Adrenal gland (tissue), 12 donors: Measurements from ENCODE around the gene MAD1L1. TPM values are rescaled to one million over a fixed set of nuclear protein-coding genes. Genes with fewer than 3 reads are reported as not detected.
"Not testable (repeated sequence)": the region's sequence is repeated elsewhere in the genome, so short reads cannot be mapped to it uniquely, and the experiment has no call there.

Experiments
- DNase-seq, 7 donors: peaks; one replicate each; pipeline ENCODE4 v3.0.0-alpha.2; 2019 to 2020
- H3K27ac ChIP-seq, 5 donors: fragments of 200-600 bp; sonication (generic) in 4 of 5; 1 replicate in 3 of 5; 2 replicates in 2 of 5; pipeline versions ENCODE4 v1.5.1 to v1.8.0; 2016 to 2020; ENCODE audit warnings: mild to moderate bottlenecking in 1 of 5
- H3K27me3 ChIP-seq: fragments of 200-600 bp; 2 replicates; pipeline ENCODE4 v1.8.0; 2021
- H3K36me3 ChIP-seq, 2 donors: fragments of 200-600 bp; replicated peaks in 1 of 2; 1 replicate in 1 of 2; 2 replicates in 1 of 2; pipeline versions ENCODE4 v1.5.1 to v1.8.0; 2018 to 2022
- H3K4me1 ChIP-seq, 2 donors: fragments of 200-600 bp; replicated peaks in 1 of 2; 1 replicate in 1 of 2; 2 replicates in 1 of 2; pipeline versions ENCODE4 v1.5.1 to v1.8.0; 2018 to 2021
- H3K4me3 ChIP-seq, 4 donors: fragments of 200-600 bp; sonication (generic) in 3 of 4; one replicate each; pipeline ENCODE4 v1.5.1; 2016 to 2018
- H3K9me3 ChIP-seq, 3 donors: fragments of 200-600 bp; sonication (generic) in 1 of 3; replicated peaks in 1 of 3; 1 replicate in 2 of 3; 2 replicates in 1 of 3; pipeline versions ENCODE4 v1.5.1 to v1.8.0; 2016 to 2021
- CTCF ChIP-seq, 6 experiments: fragments of 450-650 bp in 4 of 6; fragments of 200-600 bp in 2 of 6; sonication (generic) in 1 of 6; IDR thresholded peaks; 1 replicate in 5 of 6; 2 replicates in 1 of 6; pipeline versions ENCODE4 v1.5.1 to v1.8.0; 2016 to 2021; ENCODE audit warnings: antibody characterized with exemption in 6 of 6, mild to moderate bottlenecking in 2 of 6, moderate library complexity in 1 of 6
- POLR2A ChIP-seq, 2 donors: fragments of 450-650 bp; IDR thresholded peaks; one replicate each; pipeline ENCODE4 v1.6.1; 2017; ENCODE audit warnings: antibody characterized with exemption in 2 of 2, mild to moderate bottlenecking in 2 of 2, moderate library complexity in 1 of 2
- WGBS, 4 donors: extraction: QIAGEN DNeasy Blood & Tissue Kit in 2 of 4; methylation state at CpG; one replicate each; pipeline versions ENCODE4 v1.1.5 to v1.1.7; 2013 to 2017; 5-methylcytosine and 5-hydroxymethylcytosine counted together
- intact Hi-C, 2 donors: fragments of 100-400 bp; cut with DNase I; formaldehyde crosslinking; loops; one replicate each; pipeline versions ENCODE4 v1.14.1 to v1.15.0; 2022 to 2023
- polyA plus RNA-seq, 3 donors: library from polyadenylated mRNA; stranded (reverse); fragments of 200-250 nt in 2 of 3; fragments of 350-450 nt in 1 of 3; fragmentation: Illumina TruSeq in 1 of 3; extraction: RNeasy Lipid Tissue Mini Kit (QIAGEN cat#74804) in 1 of 3; gene quantifications; one replicate each; pipeline ENCODE4 v1.2.3, GENCODE V29; 2013 to 2014
- total RNA-seq, 9 donors: library from RNA; depleted of rRNA in 4 of 9; stranded (reverse); fragments of >200 nt in 4 of 9; fragments of 120-200 nt in 1 of 9; fragmentation: NEBNext Ultra II Directional in 1 of 9; extraction: Animal tissue kit (Norgen Biotek cat#: 25700) in 1 of 9; gene quantifications; one replicate each; pipeline versions ENCODE4 v1.1.0 to v1.2.4, GENCODE V29; 2013 to 2023
- donor health status: healthy with polysubstance abuse.
- donor health status: Bipolar disorder and iron deficiency.
- donor health status: DM: yes; HTN: yes; CAD: no.
- donor health status: DM: no; HTN: no; CAD: no.
- donor health status: DM: no; HTN: no; CAD: no.
- donor health status: DM: yes; HTN: yes; CAD: no.

MAD1L1 gene
- total and polyA plus RNA-seq, 12 donors = 6.7 to 87.7 (median 28.9) TPM

- H3K4me1 ChIP-seq = no peaks in the 10 kb centered on the region
- H3K9me3 ChIP-seq = no peaks in the 10 kb centered on the region
- H3K27me3 ChIP-seq = no peaks in the 10 kb centered on the region
- H3K36me3 ChIP-seq = no peaks in the 10 kb centered on the region
- no peak for DNase-seq
- TF ChIP-seq CTCF (IDR thresholded peaks at IDR 0.05) = no peak
- TF ChIP-seq POLR2A (IDR thresholded peaks at IDR 0.05) = no peak
- WGBS, 4 donors = 92 to 96% (median 95%) methylated on average over 18 to 22 of the region's 22 CpGs
- no peak overlapping the region for H3K4me3 ChIP-seq
- H3K27ac ChIP-seq = no peak overlapping the region
- intact Hi-C loops = no loop called here
These were observed 403.6 kb downstream of the MAD1L1 start for GRCh38 chr7:1829111-1829510.

- 96 to 98% (median 96%) methylated on average over 9 to 16 of the region's 16 CpGs for WGBS, 4 donors
- H3K4me3 ChIP-seq, DNase-seq, H3K4me1 ChIP-seq, H3K27ac ChIP-seq, intact Hi-C loops, H3K27me3 ChIP-seq, H3K36me3 ChIP-seq, H3K9me3 ChIP-seq: not testable (repeated sequence)
These were observed 404.6 kb downstream of the MAD1L1 start for GRCh38 chr7:1828170-1828569.

- H3K9me3 ChIP-seq, H3K4me1 ChIP-seq, H3K27ac ChIP-seq, DNase-seq, H3K36me3 ChIP-seq, H3K27me3 ChIP-seq, H3K4me3 ChIP-seq, intact Hi-C loops: not testable (repeated sequence)
- 92 to 97% (median 93%) methylated on average over 9 to 27 of the region's 27 CpGs; no CpG with 5 or more reads in 1 of the 4 donors for WGBS, 4 donors
These were observed 405.2 kb downstream of the MAD1L1 start for GRCh38 chr7:1827521-1827981.

- H3K4me3 ChIP-seq, H3K4me1 ChIP-seq, H3K36me3 ChIP-seq, intact Hi-C loops, H3K27ac ChIP-seq, H3K27me3 ChIP-seq, DNase-seq, H3K9me3 ChIP-seq: not testable (repeated sequence)
- WGBS, 4 donors = 76 to 96% (median 89%) methylated on average over 7 to 19 of the region's 21 CpGs
These were observed 405.8 kb downstream of the MAD1L1 start for GRCh38 chr7:1826931-1827330.

GRCh38 chr7:1825897-1826741 is 406.6 kb downstream of the MAD1L1 start:
- TF ChIP-seq POLR2A (IDR thresholded peaks at IDR 0.05) = no peak
- TF ChIP-seq CTCF (IDR thresholded peaks at IDR 0.05) = no peak

GRCh38 chr7:1825647-1825896 is 407.2 kb downstream of the MAD1L1 start:
- DNase-seq, H3K27ac ChIP-seq, H3K27me3 ChIP-seq, H3K9me3 ChIP-seq, H3K4me1 ChIP-seq, H3K4me3 ChIP-seq, H3K36me3 ChIP-seq, intact Hi-C loops: not testable (repeated sequence)
- 91 to 95% methylated on average over 4 of the region's 4 CpGs; no CpG with 5 or more reads in 2 of the 4 donors for WGBS, 4 donors

More at GRCh38 chr7:1825897-1826741, 406.6 kb downstream of the MAD1L1 start:
- intact Hi-C loops = no loop called here
- Histone ChIP-seq H3K4me3 (no peak overlapping the region), H3K9me3 (no peaks in the 10 kb centered on the region), H3K27me3 (no peaks in the 10 kb centered on the region), H3K27ac (no peak overlapping the region), H3K36me3 (no peaks in the 10 kb centered on the region), H3K4me1 (no peaks in the 10 kb centered on the region)
- WGBS, 4 donors = 93 to 98% (median 96%) methylated on average over 19 to 45 of the region's 45 CpGs
- DNase-seq = peak in 1 of 7 donors; percentile 12

GRCh38 chr7:1824882-1825646 is 407.7 kb downstream of the MAD1L1 start:
- H3K36me3 ChIP-seq, H3K4me3 ChIP-seq, DNase-seq: not testable (repeated sequence)

GRCh38 chr7:1824151-1824881 is 408.4 kb downstream of the MAD1L1 start:
- H3K9me3 ChIP-seq, intact Hi-C loops, H3K36me3 ChIP-seq, H3K27me3 ChIP-seq, DNase-seq, H3K27ac ChIP-seq, H3K4me3 ChIP-seq, H3K4me1 ChIP-seq: not testable (repeated sequence)
- WGBS, 4 donors = 92 to 95% (median 94%) methylated on average over 8 to 35 of the region's 35 CpGs

More at GRCh38 chr7:1824882-1825646, 407.7 kb downstream of the MAD1L1 start:
- H3K27me3 ChIP-seq, H3K9me3 ChIP-seq, H3K4me1 ChIP-seq, H3K27ac ChIP-seq, intact Hi-C loops: not testable (repeated sequence)
- WGBS, 4 donors = 79 to 98% (median 93%) methylated on average over 3 to 28 of the region's 28 CpGs
